ENCODE measurements around the gene DDX42. TPM values are rescaled to one million over a fixed set of nuclear protein-coding genes. Genes with fewer than 3 reads are reported as not detected.

Gene DDX42
- total RNA-seq, 1 experiment from 2014 or later, result 184 TPM

DNA sequence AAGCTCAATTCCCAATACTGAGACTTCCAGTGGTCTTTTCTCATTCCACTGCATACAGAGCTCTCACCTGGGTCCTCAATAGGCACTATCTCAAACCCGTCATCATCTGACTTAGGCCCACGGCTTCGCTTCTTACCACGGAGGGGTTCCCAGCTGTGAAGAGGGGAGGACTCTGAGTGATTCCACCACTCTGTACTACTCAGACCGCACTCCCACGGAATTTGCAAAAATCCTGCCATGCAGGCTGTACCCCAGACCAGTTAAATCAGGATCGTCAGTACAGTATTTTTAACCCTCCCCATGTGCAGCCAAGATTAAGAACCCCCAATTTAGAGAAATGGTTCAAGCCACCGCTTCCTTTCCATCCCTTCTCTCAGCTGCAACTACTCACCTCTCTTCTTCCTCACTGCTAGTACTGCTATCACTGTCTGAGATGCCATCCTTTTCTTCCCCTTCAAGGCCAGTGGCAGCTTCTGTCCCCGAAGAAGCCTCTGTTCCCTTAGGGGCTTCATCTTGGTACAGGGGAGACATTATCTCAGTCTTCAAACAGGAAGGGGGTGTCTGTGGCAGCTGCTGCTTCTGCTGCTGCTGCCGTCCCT lies 47.1 kb downstream of the DDX42 start:
- Histone ChIP-seq H3K4ac (ENCODE audit: low read depth, low read length) (no peak overlapping the region), H3K4me1 (ENCODE audit: insufficient read depth, low read length) (no peaks in the 10 kb centered on the region), H3K79me2 (ENCODE audit: insufficient read depth, low read length) (no peaks in the 10 kb centered on the region), H3K27me3 (ENCODE audit: insufficient read depth, low read length) (no peaks in the 10 kb centered on the region), H3K23ac (ENCODE audit: insufficient read length, low read depth, low read length) (no peak overlapping the region), H2BK15ac (ENCODE audit: low read depth, low read length) (no peak overlapping the region), H3K79me1 (ENCODE audit: insufficient read depth, low read depth, low read length, poor library complexity, severe bottlenecking) (no peaks in the 10 kb centered on the region), H3K9ac (ENCODE audit: extremely low read depth, insufficient read length, low read length) (no peak overlapping the region), H3K14ac (ENCODE audit: insufficient read depth, low read length) (no peak overlapping the region), H3K23me2 (ENCODE audit: insufficient read length, low read depth, low read length, poor library complexity, severe bottlenecking) (no peaks in the 10 kb centered on the region), H3K27ac (ENCODE audit: insufficient read length, low read depth, low read length) (no peak overlapping the region), H3T11ph (ENCODE audit: low read length) (no peak overlapping the region), H4K91ac (ENCODE audit: insufficient read length, low read depth, low read length) (no peak overlapping the region), H3K4me2 (ENCODE audit: insufficient read depth, insufficient read length, low read length) (no peak overlapping the region), H2AK5ac (ENCODE audit: insufficient read length, low read length) (no peak overlapping the region), H3K18ac (ENCODE audit: insufficient read length, low read depth, low read length) (no peak overlapping the region), H2BK20ac (ENCODE audit: low read depth, low read length, poor library complexity, severe bottlenecking) (no peak overlapping the region), H2BK120ac (ENCODE audit: low read depth, low read length, poor library complexity, severe bottlenecking) (no peak overlapping the region), H3K56ac (ENCODE audit: insufficient read length, low read depth, low read length) (no peak overlapping the region), H3K9me3 (ENCODE audit: control insufficient read depth, low read depth, low read length) (no peaks in the 10 kb centered on the region), H4K8ac (replicated peaks; ENCODE audit: insufficient read length, low read depth, low read length) (no peak overlapping the region), H2BK5ac (ENCODE audit: insufficient read length, low read length) (no peak overlapping the region), H2BK12ac (ENCODE audit: insufficient read length, low read depth, low read length) (no peak overlapping the region), H2AFZ (ENCODE audit: low read length) (no peak overlapping the region), H4K20me1 (ENCODE audit: control insufficient read depth, insufficient read depth, insufficient read length) (no peaks in the 10 kb centered on the region), H4K5ac (ENCODE audit: insufficient read length, low read depth, low read length) (no peak overlapping the region)
- no peak for DNase-seq
- Mint-ChIP-seq H3K36me3 (ENCODE audit: insufficient read depth in 1 of 3, low read depth in 3 of 3) (peaks cover 63 to 100% (median 96%) of the 10 kb centered on the region in 3 experiments), H3K9me3 (no peaks in the 10 kb centered on the region), H3K27ac (peak overlapping the region in 1 of 3 experiments; percentile 22; a peak in 1 of 7 replicates), H3K4me1 (peaks cover 4% of the 10 kb centered on the region in 2 experiments), H3K4me3 (no peak overlapping the region), H3K27me3 (ENCODE audit: low read depth) (no peaks in the 10 kb centered on the region; the same call in 1 of the 2 replicates)
- TF ChIP-seq, protein P1, sequence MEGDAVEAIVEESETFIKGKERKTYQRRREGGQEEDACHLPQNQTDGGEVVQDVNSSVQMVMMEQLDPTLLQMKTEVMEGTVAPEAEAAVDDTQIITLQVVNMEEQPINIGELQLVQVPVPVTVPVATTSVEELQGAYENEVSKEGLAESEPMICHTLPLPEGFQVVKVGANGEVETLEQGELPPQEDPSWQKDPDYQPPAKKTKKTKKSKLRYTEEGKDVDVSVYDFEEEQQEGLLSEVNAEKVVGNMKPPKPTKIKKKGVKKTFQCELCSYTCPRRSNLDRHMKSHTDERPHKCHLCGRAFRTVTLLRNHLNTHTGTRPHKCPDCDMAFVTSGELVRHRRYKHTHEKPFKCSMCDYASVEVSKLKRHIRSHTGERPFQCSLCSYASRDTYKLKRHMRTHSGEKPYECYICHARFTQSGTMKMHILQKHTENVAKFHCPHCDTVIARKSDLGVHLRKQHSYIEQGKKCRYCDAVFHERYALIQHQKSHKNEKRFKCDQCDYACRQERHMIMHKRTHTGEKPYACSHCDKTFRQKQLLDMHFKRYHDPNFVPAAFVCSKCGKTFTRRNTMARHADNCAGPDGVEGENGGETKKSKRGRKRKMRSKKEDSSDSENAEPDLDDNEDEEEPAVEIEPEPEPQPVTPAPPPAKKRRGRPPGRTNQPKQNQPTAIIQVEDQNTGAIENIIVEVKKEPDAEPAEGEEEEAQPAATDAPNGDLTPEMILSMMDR (conservative IDR thresholded peaks at IDR 0.05), result no peak
- no CpG with 5 or more reads among the region's 10 CpGs for WGBS (ENCODE audit: extremely low coverage, insufficient read length, low lambda C conversion rate)
